SK-MEL-5 (cell line): ENCODE results near the gene NME8. TPM values are rescaled to one million over a fixed set of nuclear protein-coding genes. Genes with fewer than 3 reads are reported as not detected.

Source experiments
- DNase-seq: peaks from one replicate; pipeline ENCODE4 v3.0.0-alpha.2; 2016; ENCODE audit warnings: low read depth, low spot score
- in situ Hi-C: cut with HindIII; loops from 2 replicates; pipeline ENCODE4 v1.10.0; 2016; ENCODE audit warnings: low sequenced_read_pairs, high pct_unique_total_duplicates, low pct_unique_long_range_greater_than_20kb
- total RNA-seq: library from RNA; depleted of rRNA; stranded (reverse); fragments of >200 nt; shearing (Covaris generic); gene quantifications from 2 replicates; pipeline ENCODE4 v1.2.3, GENCODE V29; 2014; rRNA removed

Gene NME8
- total RNA-seq, 1 experiment from 2014 or later = 0.05 TPM

DNA sequence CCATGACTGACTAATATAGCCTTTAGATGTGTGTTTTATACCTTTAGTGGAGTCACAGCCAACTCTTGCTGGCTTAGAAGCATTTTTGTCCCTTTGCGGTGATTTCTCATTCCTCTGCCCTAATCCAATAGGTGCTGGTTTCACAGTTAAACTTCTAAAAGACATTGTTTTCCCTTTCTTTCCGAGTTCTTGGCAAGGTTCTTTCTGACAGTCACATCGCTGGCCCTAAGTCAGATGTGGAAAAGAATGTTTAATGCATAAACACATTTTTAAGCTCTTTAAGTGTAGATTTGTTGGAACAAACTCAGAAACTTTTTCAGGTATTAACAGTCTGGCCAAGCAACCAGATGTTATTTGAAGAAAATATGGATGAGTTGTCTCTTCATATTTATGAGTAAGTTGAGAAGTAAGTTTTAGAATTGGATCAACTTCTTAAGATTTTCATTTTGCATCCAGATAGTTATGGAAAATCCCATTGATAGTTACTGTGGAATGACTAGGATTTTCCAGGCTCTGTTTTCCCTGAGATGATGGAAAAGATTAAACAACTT is 76.2 kb downstream of the NME8 start:
- no peak for DNase-seq
- in situ Hi-C loops = no loop called here

DNA sequence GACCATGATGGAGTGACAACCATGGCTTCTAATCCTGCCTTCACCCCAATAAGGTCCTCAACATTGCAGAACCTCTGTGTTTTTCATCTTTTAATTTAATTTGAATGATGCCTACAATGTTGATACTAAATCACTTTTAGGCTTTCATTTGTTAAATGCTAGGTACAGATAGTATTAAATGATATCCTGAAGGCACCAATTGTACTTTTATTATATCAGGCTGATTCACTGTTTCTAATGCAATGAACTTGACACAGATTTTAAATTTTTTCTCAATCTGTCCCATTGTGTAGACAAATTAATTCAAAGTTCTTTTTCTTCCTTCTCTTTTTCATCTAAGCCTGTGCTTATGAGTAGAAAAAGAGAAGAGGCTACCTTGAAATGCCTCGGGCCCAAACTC is 77.2 kb downstream of the NME8 start:
- DNase-seq = no peak
- in situ Hi-C loops = no loop called here

DNA sequence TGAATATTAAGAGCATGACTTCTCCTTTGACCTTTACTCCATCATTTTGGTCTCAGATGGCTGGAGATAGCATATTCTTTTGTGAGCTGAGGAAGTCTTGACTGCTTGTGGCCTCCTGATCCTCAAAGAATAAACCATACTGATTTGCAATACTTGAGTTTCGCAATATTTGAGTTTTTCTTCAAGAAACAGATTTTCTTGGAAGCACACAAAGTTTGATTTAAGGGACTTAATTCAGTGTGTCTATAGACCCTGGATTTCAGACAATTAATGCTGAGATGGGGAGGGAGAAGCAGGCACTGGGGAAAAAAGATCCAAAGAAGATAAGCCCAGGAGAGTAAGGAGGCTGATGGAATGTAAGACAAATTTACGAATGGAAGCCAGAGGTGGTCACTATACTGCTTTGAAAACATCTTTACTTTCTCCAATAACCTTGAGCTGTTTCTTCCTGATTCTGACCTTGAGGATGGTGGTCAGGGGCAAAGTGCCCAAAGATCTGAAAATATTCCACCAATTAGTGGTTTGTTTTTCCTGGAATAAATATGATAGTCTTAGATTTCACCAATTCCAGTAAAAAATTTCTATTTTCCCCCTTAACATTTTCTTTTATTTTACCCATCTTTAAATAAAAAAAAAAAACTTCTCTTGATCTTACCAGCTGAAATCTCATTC is 79.5 kb downstream of the NME8 start:
- in situ Hi-C loops = no loop called here
- DNase-seq = no peak

DNA sequence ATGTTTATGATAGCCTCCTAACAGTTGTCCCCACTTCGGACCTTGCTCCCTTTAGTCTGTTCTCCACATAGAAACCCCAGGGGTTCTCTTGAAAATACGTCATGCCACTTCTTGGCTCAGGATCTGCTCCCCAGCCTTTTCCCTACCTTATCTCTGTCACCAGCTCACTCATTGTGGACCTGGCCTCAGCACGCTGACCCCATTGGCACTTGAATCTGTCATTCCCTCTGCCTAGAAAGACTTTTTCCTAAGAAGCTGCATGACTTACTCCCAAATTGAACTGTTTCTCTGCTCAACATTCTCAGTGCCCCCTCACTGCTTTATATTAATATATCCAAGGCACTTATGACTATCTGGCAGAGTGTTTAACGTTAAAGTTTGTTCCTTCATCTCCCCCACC is 80.5 kb downstream of the NME8 start:
- DNase-seq = no peak
- in situ Hi-C loops = no loop called here

DNA sequence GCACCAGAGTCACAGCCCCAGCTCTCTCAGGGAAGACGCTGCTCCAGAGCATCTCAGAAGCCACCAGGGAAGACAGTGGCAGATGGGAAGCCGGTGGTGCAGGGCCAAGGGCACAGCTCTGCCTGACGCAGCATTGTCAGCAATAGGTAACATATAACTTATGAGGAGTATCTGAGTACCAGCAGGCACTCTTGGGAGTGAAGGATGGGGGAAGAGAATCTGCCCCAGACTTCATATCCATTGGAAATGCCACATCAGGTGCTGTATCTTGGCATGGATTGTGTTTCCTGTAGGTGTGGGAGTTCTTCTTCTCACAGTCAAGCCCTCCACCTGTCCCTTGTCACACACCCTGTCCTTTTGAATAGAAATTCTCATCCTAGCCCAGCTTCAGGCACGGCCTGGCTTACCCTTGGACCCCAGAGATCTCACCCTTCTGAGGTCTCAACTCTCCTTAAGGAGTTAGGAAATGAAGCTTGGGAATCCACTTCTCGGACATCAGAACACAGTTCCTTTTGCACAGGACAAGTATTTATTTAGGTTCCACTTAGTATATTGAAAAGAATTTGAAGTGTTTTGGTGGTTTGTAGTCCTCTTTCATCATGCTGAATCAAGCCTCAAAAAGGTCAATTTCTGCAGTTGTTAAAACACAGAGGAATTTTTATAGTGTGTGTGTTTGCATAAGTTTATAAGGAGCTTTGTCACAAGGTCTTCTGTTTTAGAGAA is 82.0 kb downstream of the NME8 start:
- no peak for DNase-seq
- in situ Hi-C loops = no loop called here

DNA sequence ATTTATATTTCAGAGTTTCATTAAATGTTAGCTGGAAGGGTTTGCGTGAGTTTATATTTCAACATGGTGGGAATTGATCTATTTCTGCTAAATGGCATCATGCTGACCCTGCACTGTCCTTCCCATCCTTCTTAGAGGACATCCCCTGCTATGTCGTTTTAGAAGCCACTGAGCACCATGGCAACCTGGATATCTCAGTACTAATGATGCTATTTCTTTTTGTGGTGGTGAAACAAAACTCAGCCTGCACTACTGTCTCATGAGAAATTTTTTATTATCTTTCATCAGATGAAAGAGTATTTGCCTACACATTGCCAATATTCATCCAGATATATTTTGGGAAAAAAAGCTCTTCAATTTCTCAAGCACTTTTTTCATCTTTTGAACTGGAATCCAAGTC is 84.1 kb downstream of the NME8 start:
- in situ Hi-C loops = no loop called here

DNA sequence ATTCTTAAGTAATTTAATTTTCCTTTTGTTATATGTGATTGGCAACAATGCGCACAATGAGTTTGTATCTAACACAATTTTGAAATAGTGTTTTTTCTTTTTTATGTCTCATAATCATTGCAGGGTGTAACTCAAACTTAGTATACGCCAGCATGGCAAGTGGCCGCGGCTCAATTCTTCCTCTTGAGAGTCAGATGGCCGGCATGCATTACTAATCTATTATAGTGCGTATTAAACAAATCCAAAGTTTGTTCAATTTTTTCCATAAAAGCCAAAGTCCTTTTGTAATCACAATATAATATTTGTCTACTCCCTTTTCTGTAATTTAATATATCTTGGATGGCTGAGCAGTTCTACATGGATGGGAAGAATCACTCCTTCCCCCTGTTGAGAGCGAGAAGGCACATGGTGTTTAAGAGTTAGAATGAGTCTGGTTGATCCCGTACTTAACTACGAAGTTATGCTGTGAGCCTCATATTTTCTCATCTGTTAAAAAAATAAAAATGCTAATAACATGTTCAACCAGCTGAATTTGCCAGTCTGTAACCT is 84.7 kb downstream of the NME8 start:
- DNase-seq = no peak
- in situ Hi-C loops = no loop called here

More for the DNA sequence above, 84.1 kb downstream of the NME8 start:
- DNase-seq = no peak

DNA sequence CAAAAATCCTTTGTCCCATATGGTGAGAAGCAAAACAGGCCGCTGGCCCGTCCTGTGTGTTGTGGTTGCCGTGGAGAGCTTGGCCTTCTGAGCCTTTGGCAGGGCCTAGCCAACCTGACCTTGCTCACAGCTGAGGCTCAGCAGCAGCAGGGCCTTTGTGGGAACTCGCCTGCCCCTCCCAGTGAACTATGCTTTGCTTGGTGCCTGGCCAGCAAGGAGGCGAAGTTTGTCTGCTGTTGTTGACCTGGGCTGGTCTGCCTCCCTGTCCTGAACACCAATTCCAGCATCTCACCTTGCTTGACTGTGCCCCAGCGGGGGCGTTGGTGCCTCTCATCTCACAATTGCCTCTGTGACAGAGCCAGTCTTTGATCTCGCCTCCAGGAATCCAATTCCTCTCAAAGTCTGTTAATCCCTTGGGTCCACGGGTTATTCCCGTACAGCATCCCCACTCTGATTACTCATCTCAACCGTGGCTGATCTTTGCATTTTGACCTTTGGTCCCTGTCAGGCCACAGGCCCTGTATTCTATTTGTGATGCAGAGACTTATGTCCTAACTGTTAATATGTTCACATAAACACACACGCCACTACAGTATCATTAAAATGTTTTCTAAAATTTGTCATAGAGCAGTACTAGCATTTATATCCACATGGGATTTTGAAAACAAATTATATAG is 94.7 kb downstream of the NME8 start:
- in situ Hi-C loops = no loop called here
- no peak for DNase-seq

DNA sequence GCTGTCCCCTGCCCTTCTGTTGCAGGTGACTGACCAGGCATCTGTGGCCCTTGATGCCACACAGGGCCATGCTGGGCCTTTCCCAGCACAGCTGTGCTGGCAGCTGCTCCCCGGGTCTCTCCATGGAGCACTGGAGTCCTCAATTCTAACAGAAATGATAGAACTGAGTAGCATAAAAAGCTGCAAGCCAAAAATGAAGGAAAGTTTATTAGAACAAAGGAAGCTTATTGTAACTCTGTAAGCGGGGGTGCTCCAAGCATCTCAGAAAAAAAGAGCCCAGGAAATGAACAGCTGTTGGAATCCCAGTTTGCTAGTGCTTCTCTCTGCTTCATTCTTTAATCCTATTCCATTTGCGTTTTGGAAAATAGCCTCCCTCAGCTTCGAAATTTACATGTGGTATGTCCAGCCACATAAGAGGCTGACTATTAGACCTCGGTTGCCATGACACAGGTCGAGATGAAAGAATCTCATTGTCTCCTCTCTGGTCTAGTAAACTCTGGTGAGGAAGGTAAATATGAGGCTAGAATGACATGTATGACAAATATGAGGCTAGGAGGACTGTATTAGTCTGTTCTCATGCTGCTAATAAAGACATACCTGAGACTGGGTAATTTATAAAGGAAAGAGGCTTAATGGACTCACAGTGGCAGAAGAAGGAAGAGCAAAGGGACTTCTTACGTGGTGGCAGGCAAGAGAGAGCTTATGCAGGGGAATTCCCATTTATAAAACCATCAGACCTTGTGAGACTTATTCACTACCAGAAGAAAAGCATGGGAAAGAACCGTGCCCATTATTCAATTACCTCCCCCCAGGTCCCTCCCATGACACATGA is 95.7 kb downstream of the NME8 start:
- DNase-seq = peak; percentile 53
- in situ Hi-C loops = no loop called here

DNA sequence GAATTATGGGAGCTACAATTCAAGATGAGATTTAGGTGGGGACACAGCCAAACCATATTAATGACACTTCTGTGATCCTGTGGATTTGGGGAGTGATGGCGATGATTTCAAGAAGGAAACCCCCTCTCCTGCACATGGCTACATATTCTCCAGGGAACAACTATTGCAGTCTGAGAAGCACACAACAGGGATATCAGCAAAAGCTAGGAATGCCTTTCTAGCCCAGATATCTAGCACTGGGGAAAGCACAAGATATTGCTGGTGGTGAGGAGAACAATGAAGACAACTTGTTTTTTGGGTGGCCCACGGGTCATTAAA is 96.3 kb downstream of the NME8 start:
- peak; percentile 19 for DNase-seq
- in situ Hi-C loops = no loop called here

DNA sequence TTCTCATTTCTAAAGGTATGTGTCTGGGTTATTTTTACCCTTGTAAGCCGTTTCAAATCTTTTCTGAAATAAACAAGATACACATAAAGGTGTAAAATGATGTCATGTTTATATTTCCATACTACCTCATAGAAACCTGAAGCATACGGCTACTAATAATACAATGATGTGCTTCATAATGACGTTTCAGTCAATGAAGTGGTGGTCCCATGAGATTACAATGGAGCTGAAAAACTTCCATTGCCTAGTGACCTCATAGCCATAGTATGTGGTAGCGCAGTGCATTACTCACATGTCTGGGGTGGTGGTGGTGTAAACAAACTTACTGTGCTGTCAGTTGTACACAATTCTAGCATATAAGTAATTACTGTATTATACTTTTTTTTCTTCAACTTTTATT is 96.9 kb downstream of the NME8 start:
- in situ Hi-C loops = no loop called here
- DNase-seq = no peak

DNA sequence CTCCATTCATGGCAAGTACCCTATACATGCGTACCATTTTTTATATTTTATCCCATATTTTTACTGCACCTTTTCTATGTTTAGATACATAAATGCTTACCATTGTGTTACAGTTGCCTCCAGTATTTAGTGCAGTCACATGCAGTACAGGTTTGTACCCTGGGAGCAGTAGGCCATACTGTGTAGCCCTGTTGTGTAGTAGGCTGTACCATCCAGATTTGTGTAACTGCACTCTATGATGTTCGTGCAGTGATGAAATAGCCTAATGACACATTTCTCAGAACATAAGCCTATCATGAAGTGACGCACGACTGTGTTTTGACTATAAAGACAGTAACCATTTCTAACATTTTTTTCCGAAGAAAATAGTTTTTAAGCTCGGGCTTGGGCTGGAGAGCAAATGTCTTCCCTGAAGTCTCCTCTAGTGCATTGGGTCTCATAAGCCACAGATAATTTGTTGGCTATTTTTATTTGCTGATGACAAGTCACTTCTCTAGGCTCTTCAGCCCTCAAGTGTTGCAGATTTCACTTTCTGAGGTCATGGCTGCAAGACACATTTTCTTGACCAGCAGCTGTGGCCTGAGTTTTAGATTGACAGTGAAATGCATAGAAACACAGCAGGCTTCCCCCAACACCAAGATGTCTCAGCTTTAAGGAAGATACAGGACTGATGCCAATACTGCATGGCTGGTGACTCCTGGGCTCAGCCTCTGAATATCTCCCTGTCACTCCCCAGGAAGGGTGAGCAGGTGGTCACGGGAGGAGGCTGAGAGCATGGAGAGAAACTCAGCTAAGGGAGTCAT is 98.9 kb downstream of the NME8 start:
- in situ Hi-C loops = no loop called here
- no peak for DNase-seq

DNA sequence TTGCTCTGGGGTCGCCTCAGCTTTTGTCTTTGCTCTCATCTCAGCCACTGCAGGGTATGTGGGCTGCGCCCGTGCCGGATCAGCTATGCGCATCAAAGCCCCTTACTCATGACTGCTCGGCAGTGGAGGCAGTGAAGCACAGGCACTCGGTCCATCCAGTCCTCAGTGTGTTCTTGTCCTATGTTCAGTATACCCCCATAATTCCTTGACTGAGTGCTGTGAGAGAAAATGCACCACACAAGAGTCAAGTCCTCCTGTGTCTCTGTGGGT is 99.5 kb downstream of the NME8 start:
- no peak for DNase-seq
- in situ Hi-C loops = no loop called here

Other genes starting within 250 kb of the NME8 start
- gene GPR141, start 164.8 kb upstream of the NME8 start, total RNA-seq = not detected in 2 replicates
- not detected in 2 replicates for gene SFRP4, start 68.2 kb downstream of the NME8 start, total RNA-seq
- gene EPDR1, start 72.0 kb downstream of the NME8 start, total RNA-seq = 38.7 and 42.3 TPM in 2 replicates